Type B pancreatic cell (in vitro differentiated cells): ENCODE results near the gene VPS26C. TPM values are rescaled to one million over a fixed set of nuclear protein-coding genes. Genes with fewer than 3 reads are reported as not detected.

Source experiments
- DNase-seq: peaks from one replicate; pipeline ENCODE4 v3.0.0; 2021; ENCODE audit warnings: mixed read lengths; ENCODE audit not compliant: unreplicated experiment; ENCODE audit errors: extremely low spot score
- H3K27ac Mint-ChIP-seq: 2 replicates; pipeline ENCODE4 v1.8.0; 2021; ENCODE audit warnings: mild to moderate bottlenecking, mixed read lengths
- H3K27me3 Mint-ChIP-seq: 2 replicates; pipeline ENCODE4 v1.8.0; 2021; ENCODE audit warnings: mixed read lengths
- H3K36me3 Mint-ChIP-seq: 2 replicates; pipeline ENCODE4 v1.8.0; 2021; ENCODE audit warnings: mixed read lengths
- H3K4me1 Mint-ChIP-seq: one replicate; pipeline ENCODE4 v1.8.0; 2021; ENCODE audit warnings: mixed read lengths; ENCODE audit not compliant: unreplicated experiment
- H3K4me3 Mint-ChIP-seq: 2 replicates; pipeline ENCODE4 v1.8.0; 2021; ENCODE audit warnings: mild to moderate bottlenecking, mixed read lengths
- H3K9me3 Mint-ChIP-seq: 2 replicates; pipeline ENCODE4 v1.8.0; 2021; ENCODE audit warnings: mixed read lengths
- CTCF ChIP-seq: fragments of 200-600 bp; sonication (generic); conservative IDR thresholded peaks from 2 replicates; pipeline ENCODE4 v1.5.0; 2021; ENCODE audit warnings: antibody characterized with exemption, mild to moderate bottlenecking
- total RNA-seq: library from RNA; stranded (reverse); gene quantifications from 2 replicates; pipeline ENCODE4 v1.2.1, GENCODE V29; 2021; ENCODE audit warnings: low replicate concordance

Gene VPS26C
- total RNA-seq, 1 donor from 2014 or later = 37.9 TPM

DNA sequence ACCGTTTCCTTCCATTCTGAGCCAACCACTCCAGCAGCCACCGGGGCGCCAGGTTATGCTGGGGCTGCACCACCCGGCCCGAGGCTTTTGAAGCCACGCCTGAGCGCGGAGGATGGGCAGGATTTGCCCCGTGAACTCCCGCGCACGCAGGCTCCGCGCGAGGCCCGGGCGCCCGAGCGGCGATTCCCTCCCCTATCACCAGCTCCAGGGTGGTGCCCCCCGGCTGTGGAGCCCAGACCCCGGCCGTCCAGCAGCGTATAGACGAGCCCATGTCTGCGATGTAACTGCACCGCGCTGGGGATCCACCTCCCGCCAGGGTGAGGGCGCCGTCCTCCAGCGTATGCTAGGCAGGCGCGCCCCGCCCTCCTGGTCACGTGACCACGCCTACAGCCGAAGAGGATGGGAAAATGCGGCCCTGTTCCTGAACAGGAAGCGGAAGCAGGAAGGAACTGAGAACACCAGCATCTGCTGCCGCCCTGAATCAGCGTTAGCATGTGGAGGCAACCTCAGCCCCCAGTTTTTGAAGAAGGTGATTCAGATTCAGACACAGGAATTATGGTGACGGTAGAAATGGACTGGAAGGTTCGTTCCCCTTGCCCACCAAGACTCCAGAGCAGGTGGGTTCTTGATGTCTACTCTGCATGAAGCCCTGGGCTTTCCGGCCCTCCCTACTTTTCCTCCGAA is 46.0 kb downstream of the VPS26C start:
- Mint-ChIP-seq H3K36me3 (peaks cover 23% of the 10 kb centered on the region), H3K9me3 (no peaks in the 10 kb centered on the region), H3K4me1 (no peaks in the 10 kb centered on the region), H3K27me3 (no peaks in the 10 kb centered on the region), H3K27ac (no peak overlapping the region), H3K4me3 (peak overlapping the region; percentile 83)
- TF ChIP-seq CTCF = no peak
- peak; percentile 80 for DNase-seq

DNA sequence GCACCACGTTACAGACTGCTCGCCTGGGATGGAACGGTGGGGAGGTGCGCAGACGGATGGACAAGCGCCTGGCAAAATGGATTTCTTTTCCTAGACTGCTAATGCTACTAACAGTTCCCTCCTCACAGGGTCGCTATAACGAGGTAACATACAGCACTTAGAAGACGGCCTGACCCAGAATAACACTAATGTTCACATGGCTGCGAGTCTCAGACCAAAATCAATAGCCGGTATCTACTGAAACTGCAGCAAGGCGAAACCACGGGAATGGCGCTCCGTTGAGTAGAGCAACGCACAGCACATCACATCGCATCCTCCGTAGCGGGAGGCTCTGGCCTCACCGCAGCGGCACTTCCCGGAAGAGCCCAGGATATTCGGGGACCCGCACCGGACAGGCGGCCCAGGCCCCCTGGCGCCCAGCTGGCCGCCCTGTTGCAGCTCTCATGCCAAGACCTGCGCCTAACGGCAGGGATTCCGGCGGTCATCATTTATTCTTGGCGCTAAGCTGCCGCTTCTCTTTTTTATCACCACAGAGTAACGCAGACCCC is 46.6 kb downstream of the VPS26C start:
- DNase-seq = no peak
- Mint-ChIP-seq H3K36me3 (peaks cover 18% of the 10 kb centered on the region), H3K9me3 (no peaks in the 10 kb centered on the region), H3K27me3 (no peaks in the 10 kb centered on the region), H3K27ac (no peak overlapping the region), H3K4me3 (peak overlapping the region; percentile 83), H3K4me1 (no peaks in the 10 kb centered on the region)
- no peak for TF ChIP-seq CTCF

DNA sequence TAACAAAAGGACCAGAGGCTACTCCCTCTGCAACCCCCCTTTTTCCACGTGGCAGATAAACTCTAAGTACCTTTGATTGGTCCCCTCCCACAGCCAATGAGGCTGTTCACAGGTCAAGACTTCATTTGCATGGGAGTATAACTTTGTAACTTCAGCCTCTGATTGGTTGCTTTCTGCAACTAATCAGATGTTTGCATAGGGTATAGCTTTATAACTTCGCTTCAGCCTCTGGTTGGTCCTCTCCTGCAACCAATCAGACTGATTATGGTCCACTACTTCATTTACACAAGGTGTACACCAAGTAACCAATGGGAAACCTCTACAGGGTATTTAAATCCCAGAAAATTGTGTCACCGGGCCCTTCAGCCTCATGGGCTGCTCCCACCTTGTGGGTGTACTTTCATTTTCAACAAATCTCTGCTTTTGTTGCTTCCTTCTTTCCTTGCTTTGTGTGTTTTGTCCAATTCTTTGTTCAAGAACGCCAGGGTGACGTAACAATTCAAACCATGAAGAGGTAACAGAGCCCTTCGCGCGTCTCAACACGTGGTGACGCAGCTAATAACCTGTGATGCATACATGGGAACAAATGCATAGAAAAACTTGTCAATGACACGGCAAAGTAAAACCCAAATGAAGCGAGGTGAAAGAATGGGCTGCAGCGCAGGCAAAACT is 47.2 kb downstream of the VPS26C start:
- Mint-ChIP-seq H3K27ac (no peak overlapping the region), H3K4me1 (no peaks in the 10 kb centered on the region), H3K36me3 (peaks cover 18% of the 10 kb centered on the region), H3K9me3 (no peaks in the 10 kb centered on the region), H3K4me3 (peak overlapping the region; percentile 83), H3K27me3 (no peaks in the 10 kb centered on the region)
- no peak for DNase-seq
- no peak for TF ChIP-seq CTCF

- Mint-ChIP-seq H3K4me3 (no peak overlapping the region), H3K9me3 (no peaks in the 10 kb centered on the region), H3K4me1 (no peaks in the 10 kb centered on the region), H3K27me3 (no peaks in the 10 kb centered on the region), H3K27ac (no peak overlapping the region), H3K36me3 (peaks cover 3% of the 10 kb centered on the region)
- TF ChIP-seq CTCF = no peak
- DNase-seq = no peak
These were observed 52.2 kb downstream of the VPS26C start for GRCh38 chr21:37214952-37215351.

DNA sequence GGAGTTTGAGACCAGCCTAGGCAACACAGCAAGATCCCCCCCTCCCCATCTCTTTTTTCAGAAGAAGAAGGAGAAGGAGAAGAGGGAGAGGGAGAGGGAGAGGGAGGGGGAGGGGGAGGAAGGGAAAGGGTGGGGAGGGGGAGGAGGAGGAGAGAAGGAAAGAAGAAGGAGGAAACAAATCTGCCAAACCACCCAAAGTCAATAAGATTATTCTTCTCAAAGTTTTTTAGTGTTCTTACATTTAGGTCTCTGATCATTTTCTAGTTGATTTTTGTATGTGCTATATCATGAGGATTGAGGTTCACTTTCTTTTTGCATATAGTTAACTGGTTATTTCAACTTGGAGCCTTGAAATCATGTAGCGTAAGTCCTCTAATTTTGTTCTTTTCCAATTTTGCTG is 56.3 kb downstream of the VPS26C start:
- H3K4me1 Mint-ChIP-seq = no peaks in the 10 kb centered on the region
- no peaks in the 10 kb centered on the region for H3K27me3 Mint-ChIP-seq
- H3K27ac Mint-ChIP-seq = no peak overlapping the region
- no peak overlapping the region for H3K4me3 Mint-ChIP-seq
- H3K36me3 Mint-ChIP-seq = peaks cover 10% of the 10 kb centered on the region
- no peak for TF ChIP-seq CTCF
- DNase-seq = no peak
- H3K9me3 Mint-ChIP-seq = peaks cover 14% of the 10 kb centered on the region
